HG02623 (cell line): ENCODE measurements around the gene POLRMT.

ENCODE experiments used
- ATAC-seq: cut with Tn5 transposase; IDR thresholded peaks from one replicate; pipeline ENCODE4 v1.9.1; 2021; ENCODE audit warnings: moderate library complexity; ENCODE audit not compliant: unreplicated experiment

Gene POLRMT

DNA sequence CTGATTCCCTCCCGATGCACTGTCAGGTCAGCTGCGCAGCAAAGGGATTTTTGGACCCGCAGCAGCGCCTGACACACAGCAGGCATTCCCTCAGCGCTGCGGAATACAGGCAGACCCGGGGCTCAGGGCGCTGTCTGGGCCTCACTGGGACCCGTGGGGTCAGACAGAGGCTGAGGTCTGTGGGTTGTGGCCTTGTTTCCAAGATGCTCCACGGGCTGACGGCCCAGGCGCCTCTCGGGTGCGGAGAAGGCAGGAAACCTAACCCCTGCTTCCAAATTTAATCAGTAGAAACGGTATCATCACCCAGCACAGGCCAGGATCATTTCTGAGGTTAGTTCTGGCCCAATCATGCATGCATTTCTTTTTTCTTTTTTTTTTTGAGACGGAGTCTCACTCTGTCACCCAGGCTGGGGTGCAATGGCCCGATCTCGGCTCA, 30.4 kb upstream of the POLRMT start:
- ATAC-seq: no peak

DNA sequence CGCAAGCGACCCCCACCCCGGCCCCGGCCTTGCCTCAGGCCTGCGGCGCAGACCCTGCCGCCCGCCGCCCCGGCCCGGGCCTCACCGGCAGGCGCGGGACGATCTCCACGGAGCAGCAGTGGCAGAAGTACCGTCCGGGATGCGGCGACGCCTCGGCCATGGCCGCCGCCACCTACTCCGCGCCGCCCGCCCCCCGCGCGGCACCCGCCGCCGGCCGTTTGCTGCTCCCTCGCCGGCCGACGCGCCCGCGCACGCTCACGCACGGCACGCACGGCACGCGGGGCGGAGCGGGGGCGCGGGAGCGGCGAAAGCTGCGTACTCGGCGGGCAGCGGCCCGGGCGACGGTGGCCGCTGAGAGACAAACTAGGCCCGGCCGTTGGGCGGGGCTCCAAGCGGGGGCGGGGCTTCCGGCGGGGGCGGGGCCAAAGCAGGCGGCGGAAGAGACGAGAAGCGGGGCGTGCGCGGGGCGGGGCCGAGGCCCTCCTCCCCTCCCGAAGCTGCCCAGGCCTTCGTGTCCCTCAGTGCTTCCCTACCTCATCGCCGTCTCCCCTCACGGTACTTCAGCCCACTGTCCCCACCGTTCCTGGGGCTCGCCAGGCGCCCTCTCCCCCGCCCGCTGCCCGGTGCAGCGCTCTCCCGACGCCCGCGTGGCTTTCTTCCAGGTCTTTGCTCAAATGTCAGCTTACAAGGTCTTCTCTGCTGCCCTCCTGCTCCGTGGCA, 29.8 kb upstream of the POLRMT start, which contains the start of gene RNF126:
Gene RNF126, minus strand, starts transcription at position 253 of the 720 bp plus-strand sequence. Its CDS starts 93 bp downstream, at position 160.
- peak; percentile 60 for ATAC-seq

- peak; percentile 11 for ATAC-seq
Observed at GRCh38 chr19:662207-662961, 29.0 kb upstream of the POLRMT start.

GRCh38 chr19:661427-662196, 28.3 kb upstream of the POLRMT start:
- ATAC-seq: no peak

- ATAC-seq: no peak
Observed at GRCh38 chr19:660793-661426, 27.6 kb upstream of the POLRMT start.

DNA sequence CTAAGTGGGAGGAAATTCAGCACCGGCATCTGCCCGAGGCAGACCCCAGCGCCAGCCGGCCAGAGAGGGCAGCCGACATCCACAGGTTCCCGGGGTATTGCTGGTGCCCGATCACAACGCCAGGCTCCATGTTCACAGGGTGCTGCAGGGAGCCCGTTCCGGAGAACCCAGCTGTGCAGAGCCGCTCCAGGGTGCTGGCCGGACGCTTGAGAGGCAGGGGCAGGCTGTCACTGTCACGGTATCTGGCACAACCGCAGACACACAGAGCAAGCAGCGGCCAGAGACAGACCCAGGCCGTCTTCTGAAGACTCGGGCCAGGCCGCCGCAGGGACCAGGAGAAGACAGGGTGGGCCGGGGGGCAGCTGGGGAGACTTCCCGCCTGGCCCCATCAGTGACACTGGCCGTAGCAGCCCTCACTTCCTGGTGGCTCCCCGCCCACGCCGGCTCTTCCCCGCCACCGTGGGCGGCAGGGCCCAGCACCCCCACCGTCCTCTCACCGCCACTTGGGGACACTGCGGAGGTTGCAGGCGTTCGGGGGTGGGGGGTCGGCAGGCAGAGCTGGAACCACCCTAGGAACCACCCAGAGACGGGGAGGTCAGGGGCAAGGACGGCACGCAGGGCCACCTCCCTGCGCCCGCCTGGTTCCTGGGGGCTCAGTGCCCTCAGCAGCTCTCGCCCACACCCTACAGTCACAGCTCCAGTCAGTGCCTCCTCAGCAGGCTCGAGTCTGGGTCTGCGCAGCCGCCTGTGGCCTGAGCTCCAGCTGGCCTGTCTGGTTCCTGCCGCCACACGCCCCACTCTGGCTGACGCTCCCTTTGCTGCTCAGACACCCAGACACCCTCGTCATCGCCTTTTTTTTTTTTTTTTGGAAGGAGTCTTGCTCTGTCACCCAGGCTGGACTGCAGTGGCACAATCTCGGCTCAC, 25.8 kb upstream of the POLRMT start:
- ATAC-seq: no peak

DNA sequence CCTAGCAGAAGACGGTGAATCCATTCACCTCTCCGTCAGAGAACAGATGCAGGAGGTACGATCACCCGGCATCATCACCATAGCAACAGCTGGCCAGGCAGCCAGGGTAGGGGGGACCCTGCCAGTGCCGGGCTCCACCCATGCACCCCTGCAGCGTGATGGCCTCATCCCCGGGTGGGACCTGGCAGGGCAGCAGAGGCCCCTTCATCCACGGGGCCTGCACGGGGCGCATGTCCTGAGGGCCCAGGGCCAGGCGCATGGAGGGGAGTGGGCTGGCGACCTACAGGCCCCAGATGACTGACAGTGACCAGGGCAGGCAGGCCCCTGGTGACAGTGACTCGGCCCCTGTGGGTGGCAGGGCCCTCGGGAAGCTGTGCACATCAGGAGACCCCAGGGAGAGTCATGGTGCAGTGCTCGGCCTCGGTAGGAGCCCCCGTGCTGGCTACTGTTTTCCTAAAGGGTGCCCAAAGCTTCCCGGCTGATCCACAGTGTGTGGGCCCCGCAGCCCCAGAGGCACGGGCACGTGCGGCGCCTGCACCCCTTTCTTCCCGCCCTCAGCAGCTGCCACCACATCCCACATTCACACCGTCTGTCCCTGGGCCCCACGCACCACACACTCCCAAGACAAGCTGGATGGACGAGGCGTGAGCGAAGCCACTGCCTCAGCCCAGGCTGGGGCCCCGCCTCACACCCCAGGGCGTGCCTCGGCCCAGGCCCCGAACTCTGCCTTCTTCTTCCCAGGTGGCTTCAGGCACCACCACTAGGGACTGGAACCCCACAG, 24.9 kb upstream of the POLRMT start:
- no peak for ATAC-seq

DNA sequence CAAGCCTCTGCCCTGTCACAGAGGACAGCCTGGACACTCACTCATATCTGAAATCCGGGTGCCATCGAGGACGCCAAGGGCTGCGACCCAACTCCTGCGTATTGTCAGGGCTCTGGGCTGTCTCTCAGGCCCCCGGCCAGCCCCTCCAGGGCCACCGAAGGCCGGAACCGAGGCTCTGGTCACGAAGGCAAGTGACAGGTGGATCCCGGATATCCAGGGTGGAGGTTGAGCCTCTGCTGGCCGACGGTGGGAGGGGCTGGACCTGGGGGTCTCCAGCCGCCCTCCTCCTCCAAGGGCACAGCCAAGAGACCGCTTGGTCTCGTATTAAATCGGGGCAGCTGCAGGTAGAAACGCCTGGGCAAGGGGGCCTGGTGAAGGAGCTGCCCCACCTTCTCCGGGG, 24.3 kb upstream of the POLRMT start:
- no peak for ATAC-seq

GRCh38 chr19:656751-657559, 23.6 kb upstream of the POLRMT start:
- ATAC-seq: no peak

- ATAC-seq: no peak
Observed at GRCh38 chr19:655691-656090, 22.4 kb upstream of the POLRMT start.

DNA sequence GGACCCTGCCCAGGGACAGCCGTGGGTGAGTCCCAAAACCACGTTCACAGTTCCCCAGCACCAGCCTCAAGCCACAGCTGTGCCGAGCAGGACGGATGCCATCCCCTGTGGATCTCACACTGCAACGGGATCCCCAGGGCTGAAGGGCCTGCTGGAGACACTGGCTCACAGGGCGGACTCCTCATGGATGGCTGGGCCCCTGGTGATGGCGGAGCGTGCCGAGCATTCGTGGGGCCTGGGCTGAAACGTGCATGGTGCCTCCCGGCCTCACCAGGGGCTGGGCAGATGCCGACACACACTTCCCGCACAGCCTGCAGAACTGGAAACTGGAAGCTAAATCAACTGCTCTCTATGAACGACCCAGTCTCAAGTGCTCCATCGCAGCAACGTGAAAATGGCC, 20.1 kb upstream of the POLRMT start:
- no peak for ATAC-seq

DNA sequence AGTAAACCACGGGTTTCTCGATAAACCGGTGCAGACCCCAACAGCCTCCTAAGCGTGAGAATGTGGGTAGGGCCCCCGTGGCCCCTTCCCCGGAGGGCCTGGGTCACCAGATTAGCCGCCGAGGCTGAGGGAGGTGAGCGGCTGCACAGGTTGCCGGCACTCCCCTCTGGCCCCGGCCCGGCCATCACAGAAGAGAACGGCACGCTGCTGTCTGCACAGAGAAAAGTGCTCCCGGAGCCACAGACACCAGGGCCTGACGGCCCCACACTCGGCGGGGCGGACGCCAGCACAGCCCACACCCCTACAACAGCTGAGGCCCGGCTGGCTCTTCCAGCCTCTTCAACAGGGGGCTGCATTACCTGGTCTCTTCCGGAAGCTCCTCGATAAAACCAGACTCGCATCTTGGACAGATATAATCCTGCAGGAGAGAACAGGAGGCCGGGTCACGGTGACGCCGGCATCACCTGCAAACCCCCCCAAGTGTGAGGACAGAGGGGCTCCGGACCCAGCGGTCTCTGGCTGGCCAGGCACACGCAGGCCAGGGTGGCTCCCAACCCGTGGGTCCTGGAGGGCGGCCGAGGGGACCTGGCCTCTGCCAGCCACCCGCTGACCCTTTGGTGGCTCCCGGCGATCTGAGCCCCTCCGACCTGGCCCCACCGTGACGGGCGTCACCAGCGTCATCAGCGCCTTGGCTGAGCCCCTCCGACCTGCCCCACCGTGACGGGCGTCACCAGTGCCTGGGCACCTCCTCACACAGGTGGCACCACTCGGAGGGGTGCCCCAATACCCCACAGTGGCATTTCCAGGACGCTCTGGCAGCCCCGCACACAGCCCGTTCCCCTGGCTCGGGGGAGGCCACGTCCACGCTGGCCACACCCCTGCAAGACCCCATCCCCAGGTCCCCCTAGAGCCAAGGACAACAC, 19.4 kb upstream of the POLRMT start:
- ATAC-seq: no peak

DNA sequence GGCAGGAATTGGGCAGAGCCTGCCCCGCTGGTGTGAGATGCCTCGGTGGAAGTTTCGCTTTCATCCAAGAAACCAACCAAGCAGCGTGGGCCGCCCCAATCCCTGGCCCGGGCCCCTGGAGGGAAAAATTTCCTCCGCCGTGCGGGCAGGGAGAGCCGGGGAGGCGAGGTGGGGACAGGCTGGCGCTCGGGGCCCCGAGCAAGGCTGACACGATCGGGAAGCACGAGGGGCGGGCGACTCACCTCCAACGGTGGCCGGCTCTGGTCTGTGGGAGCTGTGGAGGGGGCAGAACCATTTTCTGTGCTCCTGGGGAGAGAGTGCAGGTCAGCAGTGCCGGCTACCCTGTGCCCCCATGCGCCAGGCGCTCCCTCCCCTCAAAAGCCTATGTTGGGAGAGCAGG, 18.7 kb upstream of the POLRMT start:
- ATAC-seq: no peak

DNA sequence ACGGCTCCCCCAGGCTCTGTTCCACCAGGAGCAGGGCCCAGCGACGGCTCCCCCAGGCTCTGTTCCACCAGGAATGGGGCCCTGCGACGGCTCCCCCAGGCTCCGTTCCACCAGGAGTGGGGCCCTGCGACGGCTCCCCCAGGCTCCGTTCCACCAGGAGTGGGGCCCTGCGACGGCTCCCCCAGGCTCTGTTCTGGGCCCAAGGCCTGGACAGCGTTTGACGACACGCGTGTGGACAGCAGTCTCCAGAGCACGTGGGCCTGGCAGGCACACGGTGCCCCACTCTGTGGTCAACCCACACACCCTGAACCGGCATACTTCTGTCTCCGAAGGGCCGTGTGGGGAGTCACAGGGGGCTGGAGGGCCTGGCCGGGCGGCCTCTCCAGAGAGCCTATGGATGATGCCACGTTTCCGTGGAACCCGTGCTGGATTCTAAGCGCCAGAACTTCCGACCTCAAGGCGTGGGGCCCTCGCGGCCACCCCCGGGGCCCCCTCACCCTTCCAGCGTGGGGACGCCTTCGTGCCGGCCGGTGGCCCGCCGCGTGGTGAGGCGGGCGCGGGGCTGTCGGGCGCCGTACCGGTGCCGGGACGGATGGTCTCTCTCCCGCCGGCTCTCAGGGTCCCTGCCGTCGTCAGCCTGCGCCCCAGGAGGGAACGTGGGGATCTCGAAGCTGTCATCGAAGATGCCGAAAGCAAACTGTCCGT, 17.9 kb upstream of the POLRMT start:
- no peak for ATAC-seq

- ATAC-seq: no peak
Observed at GRCh38 chr19:650121-650520, 16.8 kb upstream of the POLRMT start.

GRCh38 chr19:648904-649801, 15.8 kb upstream of the POLRMT start:
- no peak for ATAC-seq
